Suprapubic skin (tissue), 4 donors: ENCODE measurements around the gene MAGI1. TPM values are rescaled to one million over a fixed set of nuclear protein-coding genes. Genes with fewer than 3 reads are reported as not detected.

Source experiments
- DNase-seq, 2 donors: peaks; one replicate each; pipeline ENCODE4 v3.0.0-alpha.2; 2019; ENCODE audit warnings: low spot score in 2 of 2
- H3K27ac ChIP-seq: fragments of 200-600 bp; sonication (generic); one replicate; pipeline ENCODE4 v1.5.1; 2019
- H3K27me3 ChIP-seq: fragments of 200-600 bp; sonication (generic); one replicate; pipeline ENCODE4 v1.5.1; 2019
- H3K36me3 ChIP-seq: fragments of 200-600 bp; sonication (generic); one replicate; pipeline ENCODE4 v1.5.1; 2019
- H3K4me1 ChIP-seq: fragments of 200-600 bp; sonication (generic); one replicate; pipeline ENCODE4 v1.5.1; 2019
- H3K4me3 ChIP-seq: fragments of 200-600 bp; sonication (generic); one replicate; pipeline ENCODE4 v1.5.1; 2019; ENCODE audit warnings: mild to moderate bottlenecking
- H3K9me3 ChIP-seq: fragments of 200-600 bp; sonication (generic); one replicate; pipeline ENCODE4 v1.5.1; 2019
- EP300 ChIP-seq: sonication (generic); formaldehyde crosslinking; IDR thresholded peaks from one replicate; pipeline ENCODE4 v1.6.1; 2017; ENCODE audit warnings: antibody characterized with exemption
- POLR2A ChIP-seq, 2 donors: fragments of 450-650 bp; IDR thresholded peaks; one replicate each; pipeline ENCODE4 v1.6.1; 2017; ENCODE audit warnings: antibody characterized with exemption in 2 of 2, mild to moderate bottlenecking in 2 of 2, moderate library complexity in 2 of 2
- POLR2AphosphoS5 ChIP-seq, 3 donors: sonication (generic); formaldehyde crosslinking; IDR thresholded peaks; one replicate each; pipeline ENCODE4 v1.6.1; 2017; ENCODE audit warnings: antibody characterized with exemption in 3 of 3
- whole genome bisulfite sequencing: methylation state at CpG from one replicate; pipeline ENCODE4 v1.1.5; 2018; 5-methylcytosine and 5-hydroxymethylcytosine counted together
- total RNA-seq, 4 donors: library from RNA; depleted of rRNA; stranded (reverse); fragments of >200 nt; gene quantifications; one replicate each; pipeline ENCODE4 v1.1.0, GENCODE V29; 2016
- TF ChIP-seq, protein P1 (sequence below), 2 donors: fragments of 200-600 bp in 1 of 2; fragments of 450-650 bp in 1 of 2; sonication (generic) in 1 of 2; IDR thresholded peaks; one replicate each; pipeline ENCODE4 v1.5.1; 2016 to 2019; ENCODE audit warnings: antibody characterized with exemption in 2 of 2, mild to moderate bottlenecking in 1 of 2, moderate library complexity in 1 of 2

Gene MAGI1
- total RNA-seq, 4 donors from 2014 or later = 37.9 to 71.5 (median 48.6) TPM

- 97% methylated on average over 6 of the region's 6 CpGs for WGBS
- Histone ChIP-seq H3K4me1 (no peaks in the 10 kb centered on the region), H3K36me3 (peaks cover 14% of the 10 kb centered on the region)
Observed at GRCh38 chr3:65432388-65433003, 606.2 kb downstream of the MAGI1 start.

GRCh38 chr3:65425880-65426279 lies 612.8 kb downstream of the MAGI1 start:
- Histone ChIP-seq H3K4me3 (no peak overlapping the region), H3K27ac (no peak overlapping the region), H3K9me3 (no peaks in the 10 kb centered on the region), H3K36me3 (peaks cover 20% of the 10 kb centered on the region), H3K27me3 (no peaks in the 10 kb centered on the region), H3K4me1 (no peaks in the 10 kb centered on the region)
- no peak for TF ChIP-seq POLR2A (IDR thresholded peaks at IDR 0.05)
- TF ChIP-seq POLR2AphosphoS5 (IDR thresholded peaks at IDR 0.05) = no peak
- TF ChIP-seq, protein P1, sequence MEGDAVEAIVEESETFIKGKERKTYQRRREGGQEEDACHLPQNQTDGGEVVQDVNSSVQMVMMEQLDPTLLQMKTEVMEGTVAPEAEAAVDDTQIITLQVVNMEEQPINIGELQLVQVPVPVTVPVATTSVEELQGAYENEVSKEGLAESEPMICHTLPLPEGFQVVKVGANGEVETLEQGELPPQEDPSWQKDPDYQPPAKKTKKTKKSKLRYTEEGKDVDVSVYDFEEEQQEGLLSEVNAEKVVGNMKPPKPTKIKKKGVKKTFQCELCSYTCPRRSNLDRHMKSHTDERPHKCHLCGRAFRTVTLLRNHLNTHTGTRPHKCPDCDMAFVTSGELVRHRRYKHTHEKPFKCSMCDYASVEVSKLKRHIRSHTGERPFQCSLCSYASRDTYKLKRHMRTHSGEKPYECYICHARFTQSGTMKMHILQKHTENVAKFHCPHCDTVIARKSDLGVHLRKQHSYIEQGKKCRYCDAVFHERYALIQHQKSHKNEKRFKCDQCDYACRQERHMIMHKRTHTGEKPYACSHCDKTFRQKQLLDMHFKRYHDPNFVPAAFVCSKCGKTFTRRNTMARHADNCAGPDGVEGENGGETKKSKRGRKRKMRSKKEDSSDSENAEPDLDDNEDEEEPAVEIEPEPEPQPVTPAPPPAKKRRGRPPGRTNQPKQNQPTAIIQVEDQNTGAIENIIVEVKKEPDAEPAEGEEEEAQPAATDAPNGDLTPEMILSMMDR (IDR thresholded peaks at IDR 0.05) = no peak
- TF ChIP-seq EP300 = no peak
- 80% methylated on average over 3 of the region's 3 CpGs for WGBS
- no peak for DNase-seq

More at GRCh38 chr3:65432388-65433003, 606.2 kb downstream of the MAGI1 start:
- no peaks in the 10 kb centered on the region for H3K27me3 ChIP-seq
- no peak for TF ChIP-seq POLR2A (IDR thresholded peaks at IDR 0.05)
- TF ChIP-seq, protein P1 (IDR thresholded peaks at IDR 0.05) = no peak
- no peak for TF ChIP-seq EP300
- no peak for TF ChIP-seq POLR2AphosphoS5 (IDR thresholded peaks at IDR 0.05)
- no peak overlapping the region for H3K27ac ChIP-seq
- DNase-seq = no peak
- H3K4me3 ChIP-seq = no peak overlapping the region
- no peaks in the 10 kb centered on the region for H3K9me3 ChIP-seq

GRCh38 chr3:65422154-65422553 lies 616.6 kb downstream of the MAGI1 start:
- Histone ChIP-seq H3K36me3 (peaks cover 2% of the 10 kb centered on the region), H3K27me3 (no peaks in the 10 kb centered on the region), H3K4me1 (no peaks in the 10 kb centered on the region), H3K9me3 (no peaks in the 10 kb centered on the region), H3K4me3 (no peak overlapping the region), H3K27ac (no peak overlapping the region)
- WGBS = 93% methylated on average over 3 of the region's 3 CpGs
- TF ChIP-seq EP300 (no peak), POLR2A (IDR thresholded peaks at IDR 0.05) (no peak), POLR2AphosphoS5 (IDR thresholded peaks at IDR 0.05) (no peak)
- TF ChIP-seq, protein P1 (IDR thresholded peaks at IDR 0.05) = no peak
- DNase-seq = no peak

GRCh38 chr3:65419233-65419632 lies 619.5 kb downstream of the MAGI1 start:
- H3K9me3 ChIP-seq = no peaks in the 10 kb centered on the region
- WGBS = 89% methylated on average over 2 of the region's 2 CpGs
- no peak overlapping the region for H3K27ac ChIP-seq
- DNase-seq = no peak
- no peaks in the 10 kb centered on the region for H3K4me1 ChIP-seq
- no peaks in the 10 kb centered on the region for H3K36me3 ChIP-seq
- no peak overlapping the region for H3K4me3 ChIP-seq
- no peaks in the 10 kb centered on the region for H3K27me3 ChIP-seq
- TF ChIP-seq, protein P1 (IDR thresholded peaks at IDR 0.05) = no peak
- TF ChIP-seq POLR2AphosphoS5 (IDR thresholded peaks at IDR 0.05) (no peak), EP300 (no peak), POLR2A (IDR thresholded peaks at IDR 0.05) (no peak)

DNA sequence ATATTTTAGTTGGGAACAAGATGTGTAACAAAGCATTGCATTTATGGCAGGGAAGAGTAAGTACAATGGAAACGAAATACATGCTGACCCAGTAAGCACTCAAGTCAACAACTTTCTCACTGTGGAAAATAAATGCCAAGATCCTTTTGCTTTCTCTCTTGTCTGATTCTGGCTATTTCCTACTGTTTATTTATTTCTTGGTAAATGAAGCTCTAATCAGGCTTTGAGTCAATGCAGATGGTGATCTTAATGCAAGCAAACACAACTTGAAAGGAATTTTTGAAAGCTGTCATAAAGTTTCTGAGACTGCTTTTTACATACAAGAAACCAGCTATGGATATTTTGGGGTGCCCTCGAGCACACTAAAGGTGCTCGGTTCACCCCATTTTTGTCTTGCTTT lies 624.8 kb downstream of the MAGI1 start:
- H3K36me3 ChIP-seq = no peaks in the 10 kb centered on the region
- no peaks in the 10 kb centered on the region for H3K4me1 ChIP-seq
- H3K9me3 ChIP-seq = no peaks in the 10 kb centered on the region
- 89% methylated on average over 3 of the region's 3 CpGs for WGBS
- DNase-seq = no peak
- no peak overlapping the region for H3K4me3 ChIP-seq
- TF ChIP-seq, protein P1 (IDR thresholded peaks at IDR 0.05) = no peak
- H3K27ac ChIP-seq = no peak overlapping the region
- no peaks in the 10 kb centered on the region for H3K27me3 ChIP-seq
